Right kidney (tissue), 1 donor: ENCODE results near the gene PXDN.
"Not testable (repeated sequence)": the region's sequence is repeated elsewhere in the genome, so short reads cannot be mapped to it uniquely, and the experiment has no call there.

Experiments used
- DNase-seq: peaks from one replicate; pipeline ENCODE4 v3.0.0-alpha.2; 2016

Gene PXDN

GRCh38 chr2:1704631-1705556 lies 39.4 kb downstream of the PXDN start:
- no peak for DNase-seq

DNA sequence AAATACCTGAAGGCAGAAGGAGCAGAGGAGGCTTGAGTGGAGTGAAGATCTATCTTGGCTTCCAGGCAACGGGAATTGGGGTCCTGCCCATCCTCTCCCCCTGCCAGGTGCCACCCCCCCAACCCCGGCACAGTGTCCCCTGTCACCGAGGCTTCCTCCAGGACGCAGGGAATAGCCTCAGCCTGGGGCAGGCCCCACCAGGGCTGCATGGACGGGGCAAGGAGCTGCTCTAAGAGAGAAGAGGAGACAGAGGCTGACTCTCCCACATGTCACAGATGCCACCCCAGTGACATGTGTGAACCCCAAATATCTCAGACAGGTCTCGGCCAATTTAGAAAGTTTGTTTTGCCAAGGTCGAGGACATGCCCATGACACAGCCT lies 42.1 kb downstream of the PXDN start:
- DNase-seq = no peak

DNA sequence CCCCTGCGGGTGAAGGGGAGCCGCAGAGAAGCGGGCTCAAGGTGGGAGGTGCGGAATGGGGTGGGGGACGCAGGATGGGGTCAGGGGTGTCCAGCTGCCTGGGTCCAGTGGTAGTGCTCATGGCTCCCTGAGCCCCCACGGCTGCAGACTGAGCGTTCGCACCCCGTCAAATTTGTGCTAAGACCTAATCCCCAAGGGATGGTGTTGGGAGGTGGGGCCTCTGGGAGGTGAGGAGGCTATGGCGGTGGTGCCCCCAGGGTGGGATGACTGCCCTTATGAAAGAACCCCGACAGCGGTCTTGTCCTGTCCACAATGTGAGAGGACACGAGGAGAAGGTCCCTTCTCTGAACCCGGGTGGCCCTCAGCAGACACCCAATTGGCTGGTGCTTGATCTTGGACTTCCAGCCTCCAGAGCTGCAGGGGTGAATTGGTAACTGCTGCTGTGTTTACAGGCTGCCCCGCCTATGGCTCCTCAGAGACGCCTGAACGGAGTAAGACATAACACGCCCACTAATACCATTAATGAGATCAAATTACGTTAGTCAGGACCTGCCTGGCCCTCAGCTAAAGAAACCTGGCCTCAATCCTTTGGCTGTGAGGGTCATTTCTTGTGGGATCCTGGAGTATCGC lies 42.6 kb downstream of the PXDN start:
- DNase-seq = no peak

DNA sequence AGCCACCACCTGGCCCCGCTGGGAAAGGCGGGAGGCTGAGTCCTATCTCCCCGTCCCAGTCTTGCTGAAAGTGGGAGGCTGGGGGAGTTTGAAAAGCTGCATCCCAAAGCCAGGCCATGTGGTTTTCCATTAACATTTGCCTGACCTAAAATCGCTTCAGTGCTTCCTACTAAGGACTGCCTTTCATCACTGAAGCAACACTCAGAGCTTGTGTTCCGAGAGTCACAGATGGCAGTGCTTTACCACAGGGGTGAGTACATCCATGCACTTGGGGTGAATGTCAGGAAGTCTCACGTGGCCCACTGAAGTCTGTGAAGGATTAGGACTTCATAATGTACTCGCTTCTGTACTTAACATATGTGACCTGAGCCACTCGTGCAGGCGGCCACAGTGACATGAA lies 43.3 kb downstream of the PXDN start:
- DNase-seq = no peak

DNA sequence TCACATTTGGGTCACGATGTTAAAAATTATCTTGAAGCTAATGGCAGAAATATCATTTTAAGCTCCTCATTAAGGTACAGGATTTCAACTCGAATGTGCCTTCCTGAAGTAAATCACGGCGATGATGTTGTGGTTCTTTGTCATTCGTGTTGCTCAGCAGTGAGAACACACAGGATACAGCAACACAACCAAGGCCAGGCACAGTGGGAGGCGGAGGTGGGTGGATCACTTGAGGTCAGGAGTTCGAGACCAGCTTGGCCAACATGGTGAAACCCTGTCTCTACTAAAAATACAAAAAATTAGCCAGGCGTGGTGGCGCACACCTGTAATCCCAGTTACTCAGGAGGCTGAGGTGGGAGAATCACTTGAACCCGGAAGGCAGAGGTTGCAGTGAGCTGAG lies 43.9 kb downstream of the PXDN start:
- not testable (repeated sequence) for DNase-seq

- DNase-seq = no peak
Observed at GRCh38 chr2:1698188-1698945, 45.9 kb downstream of the PXDN start.

- DNase-seq = no peak
Observed at GRCh38 chr2:1697601-1698000, 46.7 kb downstream of the PXDN start.

DNA sequence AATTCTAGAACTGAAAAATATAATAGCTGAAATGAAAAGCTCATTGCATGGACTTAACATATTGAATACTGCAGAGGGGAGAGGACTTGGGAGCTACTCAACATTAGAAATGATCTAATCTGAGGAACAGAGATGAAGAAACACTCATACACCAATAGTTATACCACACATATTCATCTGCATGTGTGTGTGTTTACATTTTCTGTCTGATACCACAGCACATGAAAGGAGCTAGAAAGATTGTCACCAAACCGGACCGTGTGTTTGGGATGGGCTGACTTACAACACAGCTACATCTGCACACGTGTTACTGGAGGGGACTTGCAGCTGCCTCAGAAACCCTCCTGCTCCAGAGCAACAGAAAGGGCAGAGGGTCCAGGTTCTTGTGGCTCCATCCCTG lies 47.8 kb downstream of the PXDN start:
- no peak for DNase-seq

GRCh38 chr2:1694371-1695271 lies 49.7 kb downstream of the PXDN start:
- no peak for DNase-seq

- no peak for DNase-seq
Observed at GRCh38 chr2:1693723-1694122, 50.6 kb downstream of the PXDN start.

- DNase-seq = no peak
Observed at GRCh38 chr2:1692342-1692741, 52.0 kb downstream of the PXDN start.

DNA sequence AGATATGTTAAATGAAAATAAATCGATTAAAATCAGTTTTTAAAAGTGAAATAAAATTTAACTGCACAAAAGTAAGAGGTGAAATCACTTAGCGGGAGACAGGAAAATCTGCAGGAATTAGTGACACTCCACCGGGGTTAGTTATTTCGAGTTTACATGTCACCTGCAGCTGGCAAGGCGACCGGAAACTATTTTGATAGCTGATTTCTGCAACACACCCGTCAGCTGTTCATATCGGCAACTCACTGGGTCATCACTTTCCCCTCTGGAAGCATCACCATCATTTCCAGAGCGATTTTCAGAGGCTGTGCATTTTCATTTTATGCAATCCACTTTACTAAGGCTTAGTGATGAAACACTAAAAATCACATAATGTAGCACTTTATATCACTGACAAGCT lies 52.9 kb downstream of the PXDN start:
- no peak for DNase-seq

GRCh38 chr2:1690056-1690775 lies 54.1 kb downstream of the PXDN start:
- DNase-seq = no peak

- DNase-seq = no peak
Observed at GRCh38 chr2:1688859-1689258, 55.5 kb downstream of the PXDN start.

DNA sequence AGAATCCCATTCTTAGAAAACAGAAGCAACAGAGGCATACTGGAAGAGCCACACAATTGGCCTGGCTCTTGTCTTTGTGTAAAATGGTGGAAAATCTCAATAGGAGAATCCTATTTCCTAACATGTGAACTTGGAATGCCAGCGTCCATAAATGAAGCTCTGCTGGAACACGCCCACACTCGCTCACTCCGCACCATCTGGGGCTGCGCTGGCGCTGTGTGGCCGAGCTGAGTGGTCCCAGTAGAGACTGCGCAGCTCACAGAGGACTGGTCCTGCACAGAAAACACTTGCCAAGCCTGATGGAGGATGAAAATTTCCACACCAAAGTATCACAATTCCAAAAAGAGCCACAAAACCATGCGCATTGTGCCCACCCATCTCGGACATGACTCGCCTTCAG lies 56.2 kb downstream of the PXDN start:
- no peak for DNase-seq

DNA sequence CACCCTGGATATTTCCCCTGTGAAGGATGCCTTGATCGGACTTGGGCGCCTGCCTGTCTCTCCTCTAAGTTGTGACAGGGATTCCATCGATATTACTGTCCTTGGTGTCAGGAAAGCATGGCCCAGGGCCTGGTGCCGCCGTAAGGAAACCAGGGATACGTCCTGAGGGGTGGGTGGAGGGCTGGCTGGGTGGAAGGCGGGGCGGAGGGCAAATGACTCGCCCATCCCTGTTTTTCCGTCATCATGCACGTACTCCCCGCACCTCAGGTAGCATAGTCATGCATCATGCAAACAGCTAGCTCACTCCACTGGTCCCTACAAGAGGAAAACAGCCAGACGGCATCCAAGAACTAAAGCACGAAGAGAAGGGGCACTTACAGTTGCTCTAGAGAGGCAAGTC lies 57.1 kb downstream of the PXDN start:
- DNase-seq = no peak

GRCh38 chr2:1686784-1687105 lies 57.6 kb downstream of the PXDN start:
- no peak for DNase-seq

- no peak for DNase-seq
Observed at GRCh38 chr2:1685957-1686783, 58.1 kb downstream of the PXDN start.

- DNase-seq = no peak
Observed at GRCh38 chr2:1685078-1685956, 59.0 kb downstream of the PXDN start.

- DNase-seq = no peak
Observed at GRCh38 chr2:1683297-1683696, 61.0 kb downstream of the PXDN start.
